GM19463 (cell line): ENCODE measurements around the gene CES3.

Experiments
- ATAC-seq: cut with Tn5 transposase; IDR thresholded peaks from one replicate; pipeline ENCODE4 v1.9.1; 2021; ENCODE audit warnings: mild to moderate bottlenecking, moderate library complexity; ENCODE audit not compliant: unreplicated experiment

Gene CES3

GRCh38 chr16:66961065-66961744 lies at the start of gene CES3:
CES3 (plus strand) TSS chr16:66961266; CDS start chr16:66961308, 42 bp downstream.
- ATAC-seq, result peak; percentile 86

GRCh38 chr16:66911801-66912200 lies 49.3 kb upstream of the CES3 start:
- ATAC-seq, result no peak

GRCh38 chr16:66913081-66913480 lies 48.0 kb upstream of the CES3 start:
- ATAC-seq, result no peak

- no peak for ATAC-seq
These were observed 47.4 kb upstream of the CES3 start for GRCh38 chr16:66913711-66914110.

GRCh38 chr16:66914541-66914940 lies 46.5 kb upstream of the CES3 start:
- ATAC-seq, result no peak

- no peak for ATAC-seq
These were observed 46.0 kb upstream of the CES3 start for GRCh38 chr16:66915041-66915440.

GRCh38 chr16:66916518-66916917 lies 44.5 kb upstream of the CES3 start:
- ATAC-seq, result no peak

- no peak for ATAC-seq
These were observed 43.3 kb upstream of the CES3 start for GRCh38 chr16:66917741-66918140.

- no peak for ATAC-seq
These were observed 42.7 kb upstream of the CES3 start for GRCh38 chr16:66918355-66918754.

- no peak for ATAC-seq
These were observed 42.1 kb upstream of the CES3 start, which contains the start of gene CDH16 for GRCh38 chr16:66918803-66919568. CDH16 (minus strand) TSS chr16:66918885; CDS start chr16:66918065, 820 bp downstream.

- ATAC-seq, result no peak
These were observed 41.3 kb upstream of the CES3 start for GRCh38 chr16:66919569-66920298.

- no peak for ATAC-seq
These were observed 40.8 kb upstream of the CES3 start for GRCh38 chr16:66920299-66920590.

GRCh38 chr16:66920924-66921680 lies 40.0 kb upstream of the CES3 start:
- ATAC-seq, result no peak

- no peak for ATAC-seq
These were observed 39.2 kb upstream of the CES3 start for GRCh38 chr16:66921729-66922450.

- no peak for ATAC-seq
These were observed 37.8 kb upstream of the CES3 start for GRCh38 chr16:66923247-66923731.

GRCh38 chr16:66923866-66924265 lies 37.2 kb upstream of the CES3 start:
- ATAC-seq, result no peak

- ATAC-seq, result peak; percentile 39
These were observed 36.3 kb upstream of the CES3 start for GRCh38 chr16:66924527-66925321.

- no peak for ATAC-seq
These were observed 35.7 kb upstream of the CES3 start, which contains the start of gene RRAD for GRCh38 chr16:66925322-66925840. RRAD (minus strand) TSS chr16:66925535; CDS start chr16:66925179, 356 bp downstream.
